ENCODE results near the gene SCART1.
A peak's percentile ranks its signal among the peaks of the same experiment; 100 is the strongest.
"Not testable (repeated sequence)": the region's sequence is repeated elsewhere in the genome, so short reads cannot be mapped to it uniquely, and the experiment has no call there.

SCART1 gene

DNA sequence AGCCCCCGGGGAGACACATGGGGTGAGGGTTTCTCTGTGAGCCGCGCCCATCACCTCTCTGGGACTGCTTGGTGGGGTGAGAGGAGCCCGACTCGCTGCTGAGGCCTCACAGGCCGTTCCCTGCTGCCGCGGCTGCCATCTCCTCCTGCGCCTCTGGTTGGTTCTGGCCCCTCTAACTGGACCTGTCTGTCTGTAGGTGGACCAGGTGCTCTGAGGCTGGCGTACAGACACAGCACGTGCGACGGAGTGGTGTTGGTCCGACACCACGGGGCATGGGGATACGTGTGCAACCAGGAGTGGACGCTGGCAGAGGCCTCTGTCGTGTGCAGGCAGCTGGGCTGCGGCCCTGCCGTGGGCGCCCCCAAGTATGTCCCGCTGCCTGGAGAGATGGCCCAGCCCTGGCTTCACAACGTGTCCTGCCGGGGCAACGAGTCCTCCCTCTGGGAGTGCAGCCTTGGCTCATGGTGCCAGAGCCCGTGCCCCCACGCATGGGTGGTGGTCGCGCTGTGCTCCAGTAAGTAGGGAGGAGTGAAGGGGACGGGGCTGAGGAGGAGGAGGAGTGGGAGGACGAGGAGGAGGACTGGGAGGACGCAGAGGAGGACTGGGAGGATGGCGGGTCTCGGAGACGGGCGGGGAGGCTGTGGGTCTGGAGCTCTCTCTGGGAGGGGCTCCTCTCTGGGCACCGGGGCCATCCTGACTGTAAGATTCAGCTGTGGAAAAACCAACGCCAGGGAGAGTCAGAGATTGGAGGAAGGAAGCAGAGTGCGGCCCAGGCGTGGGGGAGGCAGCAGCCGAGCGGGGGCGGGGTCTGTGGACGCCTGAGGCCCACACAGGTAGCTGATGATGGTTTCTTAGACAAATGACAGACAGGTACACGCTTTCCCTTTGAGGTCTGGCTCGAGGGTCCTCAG lies 2.6 kb downstream of the SCART1 start:
- DNase-seq (ENCODE audit: low spot score): no peak

DNA sequence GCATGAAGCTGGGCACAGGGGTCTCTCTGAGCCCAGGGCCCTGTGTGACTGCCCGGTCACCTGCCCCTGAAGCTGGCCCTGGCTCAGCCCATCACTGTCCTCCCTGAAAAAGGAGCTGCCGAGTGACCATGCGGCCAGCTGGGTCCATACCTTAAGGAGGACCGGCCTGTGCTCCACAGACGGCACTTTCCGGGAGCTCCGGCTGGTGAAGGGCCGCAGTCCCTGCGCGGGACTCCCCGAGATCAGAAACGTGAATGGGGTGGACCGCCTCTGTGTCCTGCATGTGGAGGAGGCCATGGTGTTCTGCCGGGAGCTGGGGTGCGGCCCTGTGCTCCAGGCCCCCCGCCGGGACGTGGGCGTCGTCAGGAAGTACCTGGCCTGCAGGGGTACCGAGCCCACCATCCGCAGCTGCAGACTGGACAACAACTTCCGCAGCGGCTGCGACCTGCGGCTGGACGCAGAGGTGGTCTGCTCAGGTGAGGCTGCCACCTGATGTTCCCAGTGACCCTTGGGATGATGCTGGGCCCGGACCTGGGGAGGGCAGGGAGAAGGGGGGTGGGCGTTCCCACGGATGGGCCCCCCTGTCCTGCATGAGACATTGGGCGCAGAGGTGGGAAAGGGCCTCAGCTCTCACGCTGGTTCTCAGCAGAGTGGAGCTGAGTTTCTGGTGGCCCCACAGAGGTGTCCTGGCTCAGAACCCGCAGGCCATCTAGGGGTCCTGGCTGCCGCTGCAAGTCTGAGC lies 3.5 kb downstream of the SCART1 start:
- no peak for DNase-seq (ENCODE audit: low spot score)

DNA sequence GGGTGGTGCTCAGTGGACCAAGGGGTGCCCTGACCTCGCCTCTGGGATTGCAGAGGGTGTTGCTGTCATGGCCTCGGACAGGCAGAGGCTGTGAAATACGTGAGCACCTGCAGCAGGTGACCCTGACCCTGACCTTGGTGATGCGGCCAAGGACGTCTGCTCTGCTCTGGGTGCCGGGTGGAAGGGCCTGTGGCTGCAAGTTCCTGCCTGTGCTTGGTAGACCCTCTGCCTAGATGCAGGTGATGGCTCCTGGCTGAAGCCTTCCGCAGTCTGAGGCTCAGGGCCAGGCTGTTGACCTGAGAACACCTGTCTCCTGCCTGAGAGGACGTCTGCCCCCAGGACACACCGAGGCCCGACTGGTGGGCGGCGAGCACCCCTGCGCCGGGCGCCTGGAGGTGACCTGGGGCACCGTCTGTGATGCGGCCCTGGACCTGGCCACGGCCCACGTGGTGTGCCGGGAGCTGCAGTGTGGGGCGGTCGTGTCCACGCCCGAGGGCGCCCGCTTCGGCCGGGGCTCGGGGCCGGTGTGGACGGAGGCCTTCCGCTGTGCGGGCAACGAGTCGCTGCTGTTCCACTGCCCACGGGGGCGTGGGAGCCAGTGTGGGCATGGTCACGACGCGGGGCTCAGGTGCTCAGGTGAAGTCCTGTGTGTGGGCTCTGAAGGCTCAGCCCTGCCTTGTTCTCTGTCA lies 4.4 kb downstream of the SCART1 start:
- no peak for DNase-seq (ENCODE audit: low spot score)

DNA sequence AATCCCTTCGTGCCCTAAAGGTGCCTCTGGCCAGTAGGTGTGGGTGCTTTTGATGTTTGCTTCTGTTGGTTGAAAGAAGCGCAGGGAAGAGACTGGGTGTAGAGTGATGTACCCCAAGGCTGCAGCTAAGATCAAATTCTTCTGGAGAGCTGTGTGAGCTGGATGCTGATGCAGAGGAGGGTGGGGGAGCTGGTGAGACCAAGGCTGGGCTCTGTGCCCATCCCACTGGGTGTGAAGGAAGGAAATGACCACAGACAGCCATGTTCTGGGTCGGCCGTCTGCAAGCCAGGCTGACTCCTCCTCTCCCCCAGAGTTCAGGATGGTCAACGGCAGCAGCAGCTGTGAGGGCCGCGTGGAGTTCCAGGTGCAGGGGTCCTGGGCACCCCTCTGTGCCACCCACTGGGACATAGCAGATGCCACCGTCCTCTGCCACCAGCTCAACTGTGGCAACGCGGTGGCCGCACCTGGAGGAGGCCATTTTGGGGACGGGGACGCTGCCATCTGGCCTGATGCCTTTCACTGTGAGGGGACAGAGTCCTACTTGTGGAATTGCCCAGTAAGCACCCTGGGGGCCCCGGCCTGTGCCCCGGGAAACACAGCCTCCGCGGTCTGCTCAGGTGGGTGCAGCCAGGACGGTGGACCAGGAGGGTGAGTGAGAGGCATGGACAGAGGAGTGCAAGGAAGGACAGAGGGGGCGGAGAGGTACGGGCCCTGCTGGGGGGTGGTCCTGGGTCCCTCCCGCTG lies 5.1 kb downstream of the SCART1 start:
- no peak for DNase-seq (ENCODE audit: low spot score)

DNA sequence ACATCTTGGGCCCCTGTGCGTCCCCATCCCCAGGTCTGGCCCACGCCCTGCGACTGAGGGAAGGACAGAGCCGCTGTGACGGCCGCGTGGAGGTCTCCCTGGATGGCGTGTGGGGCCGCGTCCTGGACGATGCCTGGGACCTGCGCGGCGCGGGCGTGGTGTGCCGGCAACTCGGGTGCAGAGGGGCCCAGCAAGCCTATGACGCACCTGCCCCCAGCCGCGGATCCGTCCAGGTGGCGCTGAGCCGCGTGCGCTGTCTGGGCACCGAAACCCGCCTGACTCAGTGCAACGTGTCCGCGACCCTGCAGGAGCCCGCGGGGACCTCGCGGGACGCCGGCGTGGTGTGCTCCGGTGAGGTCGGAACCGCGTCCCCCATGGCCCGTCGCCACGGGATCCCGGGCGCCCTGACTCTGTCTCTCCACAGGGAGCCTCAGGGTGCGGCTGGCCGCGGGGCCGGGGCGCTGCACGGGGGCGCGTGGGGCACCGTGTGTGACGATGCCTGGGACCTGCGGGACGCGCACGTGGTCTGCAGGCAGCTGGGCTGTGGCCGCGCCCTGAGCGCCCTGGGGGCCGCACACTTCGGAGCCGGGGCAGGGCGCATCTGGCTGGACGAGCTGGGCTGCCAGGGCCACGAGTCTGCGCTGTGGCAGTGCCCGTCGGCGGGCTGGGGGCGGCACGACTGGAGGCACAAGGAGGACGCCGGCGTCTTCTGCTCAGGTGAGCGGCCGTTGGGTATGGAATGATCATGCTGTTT lies 5.9 kb downstream of the SCART1 start:
- no peak for DNase-seq (ENCODE audit: low spot score)

DNA sequence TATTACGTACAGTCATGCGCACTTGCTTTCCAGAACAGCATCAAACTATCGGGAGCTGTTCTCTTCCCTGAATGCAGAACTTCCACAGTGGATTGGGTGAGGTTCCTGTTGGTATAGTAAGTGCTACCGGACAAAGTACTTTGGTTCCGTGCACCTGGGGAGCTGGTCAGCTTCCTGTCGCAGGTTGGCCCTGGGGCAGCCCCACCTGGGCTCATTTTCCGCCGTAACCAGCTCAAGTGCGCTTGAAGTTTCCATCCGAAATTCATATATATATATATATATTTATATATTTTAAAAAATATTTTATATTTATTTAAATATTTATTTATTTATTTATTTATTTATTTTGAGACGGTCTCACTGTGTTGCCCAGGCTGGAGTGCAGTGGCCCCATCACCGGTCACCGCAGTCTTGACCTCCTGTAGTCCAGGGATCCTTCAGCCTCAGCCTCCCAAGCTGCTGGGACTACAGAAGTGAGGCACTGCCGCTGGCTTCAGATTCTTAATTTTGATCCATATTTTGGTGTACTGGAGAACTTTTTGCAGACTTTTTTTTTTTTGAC lies 6.5 kb downstream of the SCART1 start:
- no peak for DNase-seq (ENCODE audit: low spot score)

DNA sequence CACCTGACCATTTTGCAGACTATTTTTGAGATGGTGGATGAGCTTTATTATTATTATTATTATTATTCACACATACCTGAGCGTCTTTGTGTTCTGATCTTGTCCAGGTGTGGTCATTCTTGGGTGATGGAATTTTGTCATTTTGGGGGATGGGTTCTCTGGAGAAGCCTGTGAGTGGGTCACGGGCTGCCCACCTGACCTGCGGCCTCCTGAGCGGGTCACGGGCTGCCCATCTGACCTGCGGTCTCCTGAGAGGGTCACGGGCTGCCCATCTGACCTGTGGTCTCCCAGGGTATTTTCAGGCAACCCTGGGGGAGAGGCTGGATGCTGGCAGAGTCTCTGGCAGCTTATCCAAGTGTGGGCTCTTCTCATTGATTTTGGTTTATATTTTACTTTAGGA lies 7.3 kb downstream of the SCART1 start:
- no peak for DNase-seq (ENCODE audit: low spot score)

DNA sequence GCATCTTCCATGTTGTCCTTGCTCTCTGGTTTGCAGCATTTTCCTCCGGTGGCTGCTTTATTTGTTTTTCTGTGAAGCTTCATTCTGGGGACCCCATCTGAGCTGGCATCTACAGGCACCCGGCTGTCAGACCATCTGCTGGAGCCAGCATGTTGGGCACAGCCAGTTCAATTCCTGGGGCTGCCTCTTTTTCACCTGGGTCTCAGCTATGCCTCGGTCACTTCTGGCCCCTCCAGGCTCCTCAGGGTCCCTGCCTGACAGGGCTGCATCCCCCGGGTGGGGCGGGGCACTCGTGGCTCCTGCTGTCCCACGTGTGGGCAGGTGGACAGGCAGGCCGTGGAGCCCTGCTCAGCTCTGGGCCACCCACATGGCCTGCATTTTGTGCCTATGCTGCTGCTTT lies 8.1 kb downstream of the SCART1 start:
- no peak for DNase-seq (ENCODE audit: low spot score)

DNA sequence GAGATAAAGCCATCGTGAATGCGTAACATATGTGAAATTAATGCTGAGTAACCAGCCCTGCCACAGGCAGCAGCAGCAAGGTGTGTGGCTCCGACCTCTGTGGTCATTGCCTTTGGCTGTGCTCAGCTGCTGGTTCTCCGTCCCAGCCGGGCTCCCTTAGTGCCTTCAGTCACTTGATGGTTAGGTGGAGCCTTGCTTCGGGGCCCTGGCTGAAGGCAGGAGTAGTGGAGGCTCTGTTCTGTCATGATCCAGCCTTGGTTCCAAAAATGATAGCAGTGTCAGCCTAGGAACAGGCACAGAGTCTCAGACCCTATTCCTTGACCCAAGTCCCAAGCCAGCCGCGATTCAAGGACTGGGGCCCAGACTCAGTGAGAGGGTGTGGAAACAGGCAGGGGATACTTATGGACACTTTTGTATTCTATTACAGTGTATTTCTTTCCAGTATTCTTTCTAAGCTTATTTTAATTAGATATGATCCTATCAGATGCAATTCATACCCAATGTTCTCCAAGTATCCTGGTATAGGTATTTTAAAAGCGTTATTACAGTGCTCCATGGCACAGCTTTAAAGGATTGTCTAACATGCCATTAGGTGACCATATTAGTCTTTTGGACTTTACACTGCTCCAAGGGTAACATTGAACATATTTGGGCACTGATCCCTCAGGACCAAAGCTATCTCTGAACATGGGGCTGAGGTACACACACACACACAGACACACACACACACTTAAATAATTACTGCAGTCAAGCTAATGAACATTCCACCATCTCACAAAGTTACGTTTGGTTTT lies 9.0 kb downstream of the SCART1 start:
- DNase-seq (ENCODE audit: low spot score): no peak

DNA sequence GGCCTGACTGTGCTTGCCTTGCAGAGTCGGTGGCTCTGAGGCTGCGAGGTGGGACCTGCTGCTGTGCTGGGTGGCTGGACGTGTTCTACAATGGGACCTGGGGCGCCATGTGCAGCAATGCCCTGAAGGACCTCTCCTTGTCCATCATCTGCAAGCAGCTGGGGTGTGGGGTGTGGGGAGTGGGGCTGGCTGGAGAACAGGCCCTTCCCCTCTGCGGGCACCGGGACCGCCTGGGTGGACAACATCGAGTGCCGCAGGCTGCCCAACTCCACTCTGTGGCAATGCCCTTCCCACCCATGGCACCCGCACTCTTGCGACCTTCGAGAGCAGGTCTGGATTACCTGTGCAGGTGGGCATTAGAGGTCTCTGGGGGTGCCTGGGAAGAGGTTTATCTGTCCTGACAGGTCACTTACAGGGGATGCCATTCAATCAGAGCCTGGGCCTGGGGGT lies 10.9 kb downstream of the SCART1 start:
- DNase-seq (ENCODE audit: low spot score): no peak

DNA sequence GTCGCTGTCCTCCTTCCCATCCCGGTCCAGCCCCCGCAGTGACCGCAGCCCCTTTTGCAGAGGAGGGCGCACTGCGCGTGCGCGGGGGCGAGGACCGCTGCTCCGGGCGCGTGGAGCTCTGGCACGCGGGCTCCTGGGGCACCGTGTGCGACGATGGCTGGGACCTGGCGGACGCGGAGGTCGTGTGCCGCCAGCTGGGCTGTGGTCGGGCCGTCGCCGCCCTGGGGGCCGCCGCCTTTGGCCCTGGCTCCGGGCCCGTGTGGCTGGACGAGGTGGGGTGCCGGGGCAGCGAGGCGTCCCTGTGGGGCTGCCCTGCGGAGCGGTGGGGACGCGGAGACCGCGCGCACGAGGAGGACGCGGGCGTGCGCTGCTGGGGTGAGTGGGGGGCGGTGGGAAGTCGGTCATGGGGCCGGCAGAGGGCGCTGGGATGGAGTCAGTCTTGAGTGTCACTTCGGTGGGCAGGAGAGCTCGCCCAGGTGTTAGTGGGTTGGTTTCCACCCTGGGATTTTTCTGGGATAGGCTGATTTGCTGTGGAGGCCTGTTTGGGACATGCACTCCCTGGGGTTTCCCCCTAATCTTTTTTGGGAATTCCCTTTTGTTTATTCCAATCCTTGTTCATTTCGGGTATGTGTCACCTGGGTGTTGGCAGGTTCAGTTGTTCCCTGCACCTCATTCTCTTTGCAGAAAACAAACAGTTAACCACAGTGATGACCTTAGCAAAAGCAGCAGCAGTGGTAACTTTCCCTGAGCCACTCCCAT lies 11.6 kb downstream of the SCART1 start:
- peak; percentile 10 for DNase-seq (ENCODE audit: low spot score)

DNA sequence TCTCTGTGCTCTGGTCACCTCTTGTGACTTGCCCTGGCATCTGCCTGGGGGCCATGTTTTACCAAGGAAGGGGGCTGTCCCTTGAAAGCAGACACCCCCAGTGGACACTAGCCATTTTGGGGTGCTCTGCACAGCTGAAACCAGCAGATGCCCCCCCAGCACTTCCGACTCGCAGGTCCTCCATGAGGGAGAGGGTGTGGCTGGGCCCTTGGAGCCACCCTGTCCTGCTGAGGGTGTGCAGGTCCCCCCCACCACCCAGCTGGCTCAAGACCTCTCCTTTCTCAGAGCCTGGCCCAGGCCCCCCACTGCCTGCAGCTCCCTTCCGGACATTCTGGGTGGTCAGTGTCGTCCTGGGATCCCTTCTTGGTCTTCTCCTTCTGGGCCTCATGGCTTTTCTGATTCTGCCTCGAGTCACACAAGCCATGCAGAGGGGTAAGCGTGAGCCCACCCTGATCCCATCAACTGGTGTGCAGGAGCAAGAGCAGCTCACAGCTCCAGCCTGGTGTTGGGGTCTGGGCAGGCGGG lies 12.3 kb downstream of the SCART1 start:
- peak; percentile 4 for DNase-seq (ENCODE audit: low spot score)

DNA sequence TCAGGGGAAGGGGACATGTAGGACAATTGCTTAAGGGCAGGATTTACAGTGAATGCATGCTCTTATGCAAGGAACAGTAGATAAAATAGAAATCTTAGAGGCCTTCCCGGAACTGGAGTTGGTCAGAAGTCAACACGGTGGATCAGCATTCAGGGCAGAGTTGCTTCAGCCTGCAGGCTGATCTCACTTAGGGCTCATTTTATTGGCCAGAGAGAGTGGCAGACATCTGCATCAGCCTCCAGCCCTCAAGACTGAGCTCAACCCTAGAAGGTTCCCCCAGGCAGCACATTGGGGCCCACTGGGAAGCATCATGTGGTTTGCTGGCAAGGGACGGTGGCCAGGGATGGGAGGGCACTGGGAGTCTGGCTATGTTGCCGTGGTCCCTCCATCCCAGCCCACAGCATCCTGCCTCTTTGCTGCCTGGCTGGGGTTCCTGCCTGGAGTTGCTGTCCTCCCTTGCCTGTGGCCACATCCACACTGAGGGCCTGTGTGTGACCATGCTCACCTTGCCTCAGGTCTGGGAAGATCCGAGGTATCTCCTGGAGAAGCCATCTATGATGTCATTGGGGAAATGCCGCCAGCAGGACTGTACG lies 13.0 kb downstream of the SCART1 start:
- DNase-seq (ENCODE audit: low spot score): peak; percentile 3

DNA sequence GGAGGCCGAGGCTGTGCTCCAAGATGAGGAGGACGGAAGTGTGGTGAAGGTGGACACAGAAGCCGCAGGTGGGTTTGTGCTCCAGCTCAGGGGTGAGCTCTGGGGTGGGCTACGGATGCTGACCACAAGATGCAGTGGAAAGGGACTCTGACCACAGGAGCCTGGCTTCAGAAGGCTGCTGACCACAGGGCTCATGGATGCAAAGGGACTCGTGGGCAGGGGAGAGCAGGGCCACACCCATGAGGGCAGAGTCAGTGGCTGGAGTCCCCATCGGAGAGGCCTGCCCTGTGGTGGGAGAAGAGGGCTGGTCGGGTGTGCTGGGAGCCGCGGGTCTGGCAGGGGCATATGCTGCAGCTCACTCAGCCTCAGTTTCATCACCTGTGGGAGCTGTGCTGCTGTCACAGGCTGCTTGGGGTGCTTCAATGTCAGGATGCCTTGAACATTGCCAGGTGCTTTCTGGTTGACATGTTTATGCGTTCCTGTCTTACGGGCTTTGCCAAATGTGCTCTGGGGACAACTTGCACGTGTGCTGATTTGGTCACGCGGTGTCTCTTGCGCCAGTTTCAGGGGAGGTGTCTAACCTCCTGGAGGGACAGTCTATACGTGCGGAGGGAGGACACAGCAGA lies 13.7 kb downstream of the SCART1 start:
- peak; percentile 6 for DNase-seq (ENCODE audit: low spot score)

DNA sequence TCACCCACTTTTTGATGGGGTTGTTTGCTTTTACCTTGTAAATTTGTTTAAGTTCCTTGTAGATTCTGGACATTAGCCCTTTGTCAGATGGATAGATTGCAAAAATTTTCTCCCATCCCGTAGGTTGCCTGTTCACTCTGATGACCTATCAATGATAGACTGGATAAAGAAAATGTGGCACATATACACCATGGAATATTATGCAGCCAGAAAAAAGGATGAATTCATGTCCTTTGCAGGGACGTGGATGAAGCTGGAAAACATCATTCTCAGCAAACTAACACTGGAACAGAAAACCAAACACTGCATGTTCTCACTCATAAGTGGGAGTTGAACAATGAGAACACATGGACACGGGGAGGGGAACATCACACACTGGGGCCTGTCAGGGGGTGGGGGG lies 15.5 kb downstream of the SCART1 start:
- DNase-seq (ENCODE audit: low spot score): not testable (repeated sequence)

DNA sequence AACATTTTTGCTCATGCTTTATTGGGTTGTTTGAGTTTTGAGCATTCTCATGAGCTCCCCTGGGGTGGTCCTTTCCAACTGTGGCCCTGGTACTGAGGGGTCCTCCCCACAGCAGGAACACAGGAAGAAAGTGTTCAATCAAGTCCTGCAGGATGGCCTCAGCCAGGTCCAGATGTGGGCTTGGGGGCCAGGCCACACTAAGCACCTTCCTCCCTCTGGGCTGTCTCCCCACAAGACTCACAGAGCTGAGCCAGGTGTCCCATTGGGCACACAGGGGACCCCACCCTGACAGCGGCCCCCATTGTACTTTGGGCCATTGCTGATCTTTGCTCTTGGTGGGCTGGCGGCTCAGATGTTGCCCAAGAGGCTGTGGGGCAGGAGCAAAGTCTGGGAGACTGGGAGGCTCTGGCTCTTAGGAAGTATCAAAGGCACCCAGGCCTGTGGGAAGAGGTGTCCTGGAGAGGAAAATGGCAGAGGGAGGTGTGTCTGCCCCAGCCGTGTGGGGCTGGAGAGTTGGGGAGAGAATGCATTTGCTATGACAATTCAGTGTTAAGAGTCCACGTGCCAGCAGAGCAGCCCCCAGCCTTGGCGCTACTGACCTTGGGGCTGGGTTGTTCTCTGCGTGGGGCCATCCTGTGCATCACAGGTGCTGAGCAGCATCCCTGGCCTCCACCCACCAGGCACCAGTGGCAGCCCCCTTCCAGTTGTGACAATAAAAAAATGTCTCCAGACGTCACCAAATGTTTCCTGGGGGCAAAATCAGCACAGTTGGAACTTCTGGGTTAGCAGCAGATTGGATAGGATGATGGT lies 17.8 kb downstream of the SCART1 start:
- no peak for DNase-seq (ENCODE audit: low spot score)

DNA sequence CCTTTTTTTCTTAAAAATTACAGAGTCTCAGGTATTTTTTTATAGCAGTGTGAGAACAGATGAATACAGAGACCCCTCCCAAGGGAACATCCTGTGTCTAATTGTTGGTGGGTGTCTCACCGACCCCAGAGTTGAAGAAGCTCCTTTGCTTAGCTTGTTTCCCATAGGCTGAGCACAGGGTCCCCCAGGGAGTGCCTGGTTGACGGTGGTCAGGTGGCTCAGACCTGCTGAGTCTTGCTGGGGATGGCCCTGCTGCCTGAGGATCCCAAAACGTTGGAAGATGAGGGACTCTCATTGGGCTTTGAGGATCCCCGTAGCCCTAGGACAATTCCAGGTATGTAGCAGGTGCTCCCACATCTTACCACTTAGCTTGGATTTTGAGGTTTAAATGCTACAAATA lies 19.5 kb downstream of the SCART1 start:
- no peak for DNase-seq (ENCODE audit: low spot score)
